Fibroblast of mammary gland (primary cell): Measurements from ENCODE around the gene PDE6A.

Experiments used
- DNase-seq: peaks from one replicate; pipeline ENCODE4 v3.0.0-alpha.2; 2010; ENCODE audit warnings: low read depth
- H3K4me3 ChIP-seq: 2 replicates; pipeline ENCODE4 v1.5.1; 2011; ENCODE audit warnings: low read depth, mild to moderate bottlenecking, low read length, moderate library complexity; ENCODE audit not compliant: control insufficient read depth
- CTCF ChIP-seq: conservative IDR thresholded peaks from 2 replicates; pipeline ENCODE4 v1.5.1; 2011; ENCODE audit warnings: low read depth, low read length, inconsistent platforms; ENCODE audit not compliant: control insufficient read depth, insufficient read depth

PDE6A gene

GRCh38 chr5:149961186-149961685, 16.6 kb upstream of the PDE6A start:
- no peak for DNase-seq
- TF ChIP-seq CTCF: no peak
- H3K4me3 ChIP-seq: peak overlapping the region; percentile 72

GRCh38 chr5:149960272-149961185, 15.9 kb upstream of the PDE6A start, which contains the start of gene SLC26A2:
Gene SLC26A2, plus strand, starts transcription at chr5:149960758. Its CDS starts 16,895 bp downstream, at chr5:149977653.
- TF ChIP-seq CTCF: no peak
- peak; percentile 97 for DNase-seq
- peak within 1 kb of the TSS; percentile 72 for H3K4me3 ChIP-seq

GRCh38 chr5:149959406-149960236, 15.0 kb upstream of the PDE6A start:
- TF ChIP-seq CTCF: peak; percentile 68
- DNase-seq: peak; percentile 72
- peak overlapping the region; percentile 72 for H3K4me3 ChIP-seq

- TF ChIP-seq CTCF: no peak
- no peak overlapping the region for H3K4me3 ChIP-seq
- no peak for DNase-seq
These were observed 13.3 kb upstream of the PDE6A start for GRCh38 chr5:149957855-149958254.

GRCh38 chr5:149956685-149957084, 12.1 kb upstream of the PDE6A start:
- no peak for DNase-seq

More at GRCh38 chr5:149956685-149957084, 12.1 kb upstream of the PDE6A start:
- H3K4me3 ChIP-seq: no peak overlapping the region
- no peak for TF ChIP-seq CTCF
